Stimulated activated CD8-positive, alpha-beta memory T cell treated with anti-CD3 and anti-CD28 coated beads, Interleukin-15, amount 100 ng/mL, for 1 hour (primary cell): Measurements from ENCODE around the gene VWA3A.
"Not testable (repeated sequence)": the region's sequence is repeated elsewhere in the genome, so short reads cannot be mapped to it uniquely, and the experiment has no call there.

Experiments
- DNase-seq: peaks from one replicate; pipeline ENCODE4 v3.0.0-alpha.2; 2020; ENCODE audit warnings: low read depth

The VWA3A gene, protein sequence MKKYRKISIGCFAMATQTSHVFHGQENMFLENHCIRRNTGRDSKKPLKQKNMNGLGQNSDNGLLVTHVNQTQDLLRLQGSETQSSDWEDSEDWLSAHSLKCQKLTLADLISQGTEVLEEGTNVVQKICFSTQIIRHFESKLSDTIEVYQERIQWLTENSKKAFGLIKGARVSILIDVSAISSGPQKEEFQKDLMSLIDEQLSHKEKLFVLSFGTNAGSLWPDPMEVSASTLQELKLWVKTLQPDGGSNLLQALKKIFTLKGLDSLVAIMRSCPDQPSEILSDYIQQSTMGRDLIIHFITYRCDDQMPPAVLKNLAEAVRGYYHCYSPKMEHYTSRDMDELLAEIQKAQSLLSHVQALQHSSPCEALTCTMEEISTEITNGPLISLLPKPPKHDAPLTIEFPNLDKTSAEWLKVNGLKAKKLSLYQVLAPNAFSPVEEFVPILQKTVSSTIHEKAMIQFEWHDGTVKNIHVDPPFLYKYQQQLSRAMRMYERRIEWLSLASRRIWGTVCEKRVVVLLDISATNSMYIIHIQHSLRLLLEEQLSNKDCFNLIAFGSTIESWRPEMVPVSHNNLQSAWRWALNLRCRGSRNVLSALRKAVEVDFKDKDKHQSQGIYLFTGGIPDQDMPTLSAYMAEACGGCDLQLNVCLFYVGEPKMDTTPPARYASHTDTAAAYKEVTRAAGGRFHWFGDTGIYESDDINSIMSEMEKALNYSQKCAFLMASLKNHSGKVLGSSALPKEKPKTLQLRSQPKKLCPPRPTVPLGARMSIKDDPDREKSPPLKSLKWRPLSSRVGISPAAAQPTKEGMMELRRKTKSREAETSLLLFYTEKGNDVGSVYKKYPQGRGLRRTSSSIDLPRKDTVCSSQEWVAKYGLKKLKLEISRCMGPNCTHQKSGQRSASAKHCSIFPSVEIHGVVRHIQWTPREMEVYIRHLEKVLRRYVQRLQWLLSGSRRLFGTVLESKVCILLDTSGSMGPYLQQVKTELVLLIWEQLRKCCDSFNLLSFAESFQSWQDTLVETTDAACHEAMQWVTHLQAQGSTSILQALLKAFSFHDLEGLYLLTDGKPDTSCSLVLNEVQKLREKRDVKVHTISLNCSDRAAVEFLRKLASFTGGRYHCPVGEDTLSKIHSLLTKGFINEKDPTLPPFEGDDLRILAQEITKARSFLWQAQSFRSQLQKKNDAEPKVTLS

DNA sequence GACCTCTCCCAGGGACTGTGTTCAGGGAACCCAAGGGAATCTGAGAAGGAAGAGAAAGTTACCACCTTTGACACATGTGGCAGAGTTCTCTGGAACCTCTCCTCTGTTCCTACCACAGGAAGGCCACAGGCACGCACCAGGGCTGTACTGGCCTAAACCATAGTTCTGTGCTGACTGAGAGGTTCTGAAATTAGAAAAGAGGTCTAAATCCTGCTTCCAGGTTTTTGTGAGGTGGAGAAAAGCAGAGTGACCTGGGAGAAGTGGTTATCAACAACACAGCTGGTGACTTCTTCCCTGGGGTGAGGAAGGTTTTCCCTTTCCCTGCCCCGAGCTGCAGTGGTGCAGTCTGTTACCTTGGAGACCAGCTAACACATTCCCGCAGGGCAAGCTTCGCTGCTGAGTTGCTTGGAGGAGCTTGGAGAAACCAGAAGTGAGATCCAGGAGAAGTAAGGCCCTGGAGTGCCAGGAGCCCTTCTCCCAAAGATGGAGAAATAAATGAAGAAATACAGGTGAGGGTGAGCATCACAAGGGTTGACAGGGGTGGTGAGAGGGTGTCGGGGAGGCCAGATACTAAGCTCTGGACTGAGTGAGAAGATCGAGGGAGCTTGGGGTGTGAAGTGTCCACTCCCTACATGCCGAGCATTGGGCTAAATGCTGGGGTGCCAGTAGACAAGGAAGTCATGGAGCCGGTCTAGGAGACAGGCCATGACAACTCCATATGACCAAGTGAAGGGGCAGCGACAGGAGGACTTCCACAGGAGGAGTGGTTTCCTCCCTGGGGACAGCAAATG lies at the start of gene VWA3A:
TSS of gene VWA3A (plus strand) at position 399 of the 791 bp plus-strand sequence. CDS start at position 496, 97 bp downstream.
- DNase-seq: no peak

- DNase-seq: not testable (repeated sequence)
These were observed 48.5 kb upstream of the VWA3A start for GRCh38 chr16:22043882-22044281.

- DNase-seq: not testable (repeated sequence)
These were observed 46.5 kb upstream of the VWA3A start for GRCh38 chr16:22045888-22046287.

DNA sequence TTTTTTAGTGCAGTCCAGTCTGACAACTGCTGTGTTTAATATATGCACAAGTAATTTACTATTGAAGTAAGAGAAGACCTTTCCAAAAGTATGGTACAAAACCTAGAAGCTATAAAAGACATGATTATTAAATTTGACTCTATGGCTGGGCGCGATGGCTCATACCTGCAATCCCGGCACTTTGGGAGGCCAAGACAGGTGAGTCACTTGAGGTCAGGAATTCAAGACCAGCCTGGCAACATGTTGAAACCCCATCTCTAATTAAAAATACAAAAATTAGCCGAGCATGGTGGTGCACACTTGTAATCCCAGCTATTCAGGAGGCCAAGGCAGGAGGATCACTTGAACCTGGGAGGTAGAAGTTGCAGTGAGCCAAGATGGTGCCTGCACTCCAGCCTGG lies 41.4 kb upstream of the VWA3A start:
- no peak for DNase-seq

DNA sequence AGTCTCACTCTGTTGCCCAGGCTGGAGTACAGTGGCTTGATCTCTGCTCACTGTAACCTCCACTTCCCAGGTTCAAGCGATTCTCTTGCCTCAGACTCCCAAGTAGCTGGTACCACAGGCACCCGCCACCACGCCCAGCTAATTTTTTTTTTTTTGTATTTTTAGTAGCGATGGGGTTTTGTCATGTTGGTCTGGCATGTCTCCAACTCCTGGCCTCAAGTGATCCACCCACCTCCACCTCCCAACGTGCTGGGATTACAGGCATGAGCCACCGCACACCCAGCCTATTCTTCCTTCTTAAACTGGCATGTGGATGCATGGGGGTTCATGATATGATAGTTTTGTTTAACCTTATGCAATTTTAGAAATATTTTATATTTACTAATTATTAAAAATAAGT lies 39.4 kb upstream of the VWA3A start:
- DNase-seq: no peak

- no peak for DNase-seq
These were observed 38.4 kb upstream of the VWA3A start for GRCh38 chr16:22053921-22054341.

GRCh38 chr16:22054847-22055590 lies 37.3 kb upstream of the VWA3A start:
- no peak for DNase-seq

- DNase-seq: no peak
These were observed 36.5 kb upstream of the VWA3A start for GRCh38 chr16:22055881-22056280.

DNA sequence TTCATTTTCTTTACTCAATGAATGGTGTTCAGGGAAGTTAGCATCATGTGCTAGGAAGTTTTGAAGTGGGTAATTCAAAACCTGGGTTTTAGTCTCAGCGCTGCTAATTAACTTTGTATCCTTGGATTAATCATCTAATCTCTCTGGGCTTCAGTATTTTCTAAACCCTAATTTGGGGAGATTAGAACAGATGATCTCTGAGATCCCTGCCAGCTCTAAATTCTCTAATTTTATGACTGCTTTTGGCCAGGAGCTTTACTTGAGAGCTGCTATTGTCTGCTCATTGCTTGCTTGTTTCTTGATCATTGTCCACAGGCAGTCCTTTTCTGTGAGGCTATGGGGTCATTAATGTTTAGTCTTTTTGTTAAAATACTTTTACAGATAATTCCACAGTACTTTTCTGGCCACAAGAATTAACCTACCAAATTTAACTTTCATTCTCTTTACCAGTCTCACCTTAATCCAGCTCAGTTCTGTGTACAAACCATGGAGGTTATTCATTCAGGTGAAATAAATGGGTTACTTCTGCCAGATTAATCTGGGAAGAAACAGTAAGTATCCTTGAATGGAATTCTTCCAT lies 28.4 kb upstream of the VWA3A start:
- no peak for DNase-seq

- DNase-seq: no peak
These were observed 27.1 kb upstream of the VWA3A start for GRCh38 chr16:22065252-22065651.

- no peak for DNase-seq
These were observed 21.7 kb upstream of the VWA3A start for GRCh38 chr16:22070361-22071330.

- DNase-seq: no peak
These were observed 20.9 kb upstream of the VWA3A start for GRCh38 chr16:22071331-22071910.

DNA sequence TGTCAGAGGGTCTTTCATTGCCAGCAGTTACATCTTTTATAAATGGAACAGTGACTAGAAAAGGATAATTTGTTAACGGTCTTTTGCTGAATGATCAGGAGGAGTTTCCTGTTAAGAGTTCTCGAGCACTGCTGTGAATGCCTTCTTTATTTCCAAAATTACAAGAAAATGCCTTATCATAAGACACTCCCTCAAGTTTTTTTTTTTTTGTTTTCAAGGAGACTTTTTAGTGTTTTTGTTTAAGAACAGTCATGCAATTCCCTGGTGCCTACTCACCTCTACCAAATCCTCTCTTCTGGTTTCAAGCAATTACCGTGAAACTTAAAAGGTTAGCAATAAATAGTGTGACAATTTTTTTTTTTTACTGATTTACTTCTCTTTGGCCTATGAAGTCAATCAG lies 19.0 kb upstream of the VWA3A start:
- no peak for DNase-seq

- no peak for DNase-seq
These were observed 17.1 kb upstream of the VWA3A start for GRCh38 chr16:22075043-22075757.

DNA sequence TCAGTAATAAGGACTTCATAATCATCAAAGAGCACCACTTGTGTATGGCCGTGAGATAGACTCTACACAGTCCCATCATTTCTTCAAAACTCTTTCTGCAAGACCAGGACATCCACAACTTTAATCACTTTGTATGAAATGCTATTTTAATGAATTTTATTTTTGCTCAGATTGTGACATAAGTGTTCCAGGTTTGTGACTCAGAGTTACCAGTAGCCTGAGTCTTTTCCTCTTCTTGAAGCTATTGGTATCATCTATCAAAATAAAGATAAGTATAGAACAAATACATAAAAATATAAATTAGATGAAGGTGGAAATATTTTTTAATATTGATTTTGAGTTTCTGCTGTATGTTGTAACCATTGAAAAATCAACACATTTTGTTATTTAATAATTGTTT lies 16.6 kb upstream of the VWA3A start:
- no peak for DNase-seq

DNA sequence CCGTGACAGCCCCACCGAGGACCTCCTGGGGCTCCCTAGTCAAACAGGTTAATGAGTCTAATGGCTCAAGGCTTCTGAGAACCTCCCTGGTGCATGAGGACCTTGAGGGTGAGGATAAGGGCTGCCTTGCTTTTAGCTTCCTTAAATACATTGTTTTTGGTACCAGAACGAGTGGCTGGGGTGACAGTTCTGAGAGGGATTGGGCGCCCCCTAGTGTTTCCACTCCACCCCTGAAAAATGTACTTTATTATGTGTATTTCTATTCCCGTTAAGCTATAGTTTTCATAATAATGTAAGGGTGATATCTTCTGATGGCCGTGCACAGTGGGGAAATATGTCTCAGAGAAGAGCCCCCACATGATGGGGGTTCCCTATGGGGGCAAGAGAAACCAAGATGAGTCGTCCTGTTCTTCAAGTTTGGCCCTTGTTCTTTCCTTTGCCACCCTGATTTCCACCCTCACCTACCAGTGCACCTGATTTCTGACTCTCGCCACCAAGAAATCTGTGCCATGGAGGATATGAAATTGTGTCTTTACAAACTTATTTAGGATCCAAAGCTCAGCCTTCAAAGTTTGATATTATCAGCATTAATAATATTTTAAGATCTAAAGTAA lies 14.5 kb upstream of the VWA3A start:
- peak; percentile 51 for DNase-seq

GRCh38 chr16:22078656-22079055 lies 13.7 kb upstream of the VWA3A start:
- no peak for DNase-seq

- DNase-seq: no peak
These were observed 11.3 kb upstream of the VWA3A start for GRCh38 chr16:22081050-22081449.
